Measurements from ENCODE around the gene PLPPR2. TPM values are rescaled to one million over a fixed set of nuclear protein-coding genes. Genes with fewer than 3 reads are reported as not detected.
"Not testable (repeated sequence)": the region's sequence is repeated elsewhere in the genome, so short reads cannot be mapped to it uniquely, and the experiment has no call there.

Gene PLPPR2
- total RNA-seq, 1 donor from 2014 or later = 7.9 TPM

DNA sequence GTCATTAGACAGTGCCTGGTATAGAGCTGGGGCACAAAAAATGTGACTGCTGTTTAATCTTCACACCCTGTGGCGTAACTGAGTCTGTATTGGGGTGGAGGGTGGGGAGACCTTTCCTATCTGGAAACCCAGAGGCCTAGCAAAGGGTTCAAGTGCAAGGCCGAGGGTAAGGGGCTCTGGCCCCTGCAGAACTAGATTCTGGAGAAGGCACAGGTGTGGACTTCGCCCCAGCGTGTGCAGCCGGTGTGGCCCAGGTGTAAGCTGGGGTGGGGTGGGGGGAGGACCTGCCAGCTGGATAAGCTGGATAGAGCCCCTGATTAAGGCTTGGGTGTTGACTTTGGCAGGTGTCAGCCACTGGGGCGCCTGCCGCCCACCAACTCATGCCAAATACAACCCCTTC lies 17.1 kb upstream of the PLPPR2 start:
- H3K4me1 Mint-ChIP-seq (ENCODE audit: low read depth) = peaks cover 9% of the 10 kb centered on the region
- TF ChIP-seq, protein P1, sequence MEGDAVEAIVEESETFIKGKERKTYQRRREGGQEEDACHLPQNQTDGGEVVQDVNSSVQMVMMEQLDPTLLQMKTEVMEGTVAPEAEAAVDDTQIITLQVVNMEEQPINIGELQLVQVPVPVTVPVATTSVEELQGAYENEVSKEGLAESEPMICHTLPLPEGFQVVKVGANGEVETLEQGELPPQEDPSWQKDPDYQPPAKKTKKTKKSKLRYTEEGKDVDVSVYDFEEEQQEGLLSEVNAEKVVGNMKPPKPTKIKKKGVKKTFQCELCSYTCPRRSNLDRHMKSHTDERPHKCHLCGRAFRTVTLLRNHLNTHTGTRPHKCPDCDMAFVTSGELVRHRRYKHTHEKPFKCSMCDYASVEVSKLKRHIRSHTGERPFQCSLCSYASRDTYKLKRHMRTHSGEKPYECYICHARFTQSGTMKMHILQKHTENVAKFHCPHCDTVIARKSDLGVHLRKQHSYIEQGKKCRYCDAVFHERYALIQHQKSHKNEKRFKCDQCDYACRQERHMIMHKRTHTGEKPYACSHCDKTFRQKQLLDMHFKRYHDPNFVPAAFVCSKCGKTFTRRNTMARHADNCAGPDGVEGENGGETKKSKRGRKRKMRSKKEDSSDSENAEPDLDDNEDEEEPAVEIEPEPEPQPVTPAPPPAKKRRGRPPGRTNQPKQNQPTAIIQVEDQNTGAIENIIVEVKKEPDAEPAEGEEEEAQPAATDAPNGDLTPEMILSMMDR (IDR thresholded peaks at IDR 0.05; ENCODE audit: unreplicated experiment) = no peak
- no peaks in the 10 kb centered on the region for H3K9me3 Mint-ChIP-seq (ENCODE audit: low read depth)
- peaks cover 16% of the 10 kb centered on the region for H3K36me3 Mint-ChIP-seq (ENCODE audit: insufficient read depth)
- no peak for DNase-seq (ENCODE audit: low spot score, unreplicated experiment)
- H3K4me3 Mint-ChIP-seq (ENCODE audit: low read depth) = peak overlapping the region; percentile 81
- H3K27me3 Mint-ChIP-seq = no peaks in the 10 kb centered on the region
- no peak overlapping the region for H3K27ac Mint-ChIP-seq

DNA sequence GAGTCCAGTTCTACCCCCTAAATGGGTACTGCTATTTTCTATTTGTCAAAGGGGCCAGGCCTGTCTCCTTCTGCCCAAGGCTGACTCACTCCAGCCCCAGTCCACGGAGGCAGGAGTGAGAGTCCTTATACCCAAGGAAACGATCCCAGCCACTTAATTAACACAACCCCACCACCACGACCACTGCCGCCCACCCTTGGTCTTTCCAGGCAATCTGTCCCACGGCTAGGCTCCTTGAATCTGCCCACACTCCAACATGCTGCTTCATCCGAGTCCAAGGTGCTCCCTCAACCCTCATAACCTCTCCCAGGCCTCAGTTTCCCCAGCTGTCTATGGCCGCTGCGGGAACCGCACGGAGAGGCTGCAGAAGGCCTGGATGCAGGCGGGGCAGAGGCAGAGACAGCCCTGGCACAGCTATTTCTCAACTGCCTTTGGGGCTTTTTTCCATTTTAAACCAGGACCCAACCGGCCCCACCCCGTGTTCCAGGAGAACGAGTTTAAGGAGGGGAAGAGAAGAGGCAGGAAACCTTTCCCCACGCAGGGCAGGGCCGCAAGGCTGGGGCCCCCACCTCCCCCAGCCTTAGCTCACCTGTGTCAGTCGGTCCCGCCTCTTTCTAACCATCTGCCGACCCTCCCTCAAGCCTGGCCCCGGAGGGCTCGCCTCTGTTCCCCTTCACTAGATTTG lies 16.5 kb upstream of the PLPPR2 start:
- no peaks in the 10 kb centered on the region for H3K27me3 Mint-ChIP-seq
- no peak for DNase-seq (ENCODE audit: low spot score, unreplicated experiment)
- H3K36me3 Mint-ChIP-seq (ENCODE audit: insufficient read depth) = peaks cover 14% of the 10 kb centered on the region
- H3K9me3 Mint-ChIP-seq (ENCODE audit: low read depth) = no peaks in the 10 kb centered on the region
- H3K4me3 Mint-ChIP-seq (ENCODE audit: low read depth) = peak overlapping the region; percentile 81
- H3K27ac Mint-ChIP-seq = no peak overlapping the region
- TF ChIP-seq, protein P1 (IDR thresholded peaks at IDR 0.05; ENCODE audit: unreplicated experiment) = no peak
- H3K4me1 Mint-ChIP-seq (ENCODE audit: low read depth) = peaks cover 9% of the 10 kb centered on the region

DNA sequence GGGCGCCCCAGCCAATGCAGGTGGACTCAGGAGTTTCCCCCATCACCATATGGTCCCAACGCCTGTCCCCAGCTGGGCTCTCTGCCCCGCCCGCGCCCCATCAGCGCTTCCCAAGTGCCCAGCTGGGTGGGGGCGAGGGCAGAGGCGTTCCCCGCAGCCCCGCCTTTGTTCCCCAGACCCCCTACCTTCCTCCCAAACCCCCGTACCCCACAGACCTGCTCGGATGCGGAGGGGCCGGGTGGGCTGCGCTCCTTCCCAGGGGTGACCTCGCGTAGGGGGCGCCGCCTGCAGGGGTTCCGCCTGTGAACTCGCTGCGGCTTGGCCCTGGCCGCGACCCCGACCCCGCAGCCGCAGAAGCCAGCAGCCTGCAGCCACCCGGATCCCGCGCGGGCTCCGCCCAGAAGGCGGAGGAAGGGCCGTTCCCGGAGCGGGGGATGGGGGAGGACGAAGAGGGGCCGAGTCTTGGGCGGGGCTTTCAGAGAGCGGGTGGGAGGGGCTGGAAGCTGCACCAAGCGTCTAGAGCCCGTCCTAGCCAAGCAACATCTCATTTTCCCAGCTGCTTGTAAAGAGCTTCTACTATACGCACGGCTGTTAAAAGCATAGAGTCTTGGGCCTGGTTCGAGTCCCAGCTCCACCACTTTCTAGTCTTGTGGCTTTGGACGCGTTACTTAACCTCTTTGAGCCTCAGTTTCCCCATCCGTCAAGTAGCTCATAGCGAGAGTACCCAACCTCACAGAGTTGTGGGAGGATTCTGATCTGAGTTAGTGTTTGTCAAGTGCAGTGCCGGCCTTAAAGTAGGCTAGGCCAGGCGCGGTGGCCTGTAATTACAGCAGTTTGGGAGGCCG lies 15.8 kb upstream of the PLPPR2 start, which contains the start of gene RAB3D:
Gene RAB3D, minus strand, starts transcription at position 404 of the 845 bp plus-strand sequence. CDS start 2,258 bp downstream, outside the sequence.
- Mint-ChIP-seq H3K4me3 (ENCODE audit: low read depth) (peak within 1 kb of the TSS; percentile 81), H3K36me3 (ENCODE audit: insufficient read depth) (peaks cover 11% of the 10 kb centered on the region), H3K27me3 (no peaks in the 10 kb centered on the region)

DNA sequence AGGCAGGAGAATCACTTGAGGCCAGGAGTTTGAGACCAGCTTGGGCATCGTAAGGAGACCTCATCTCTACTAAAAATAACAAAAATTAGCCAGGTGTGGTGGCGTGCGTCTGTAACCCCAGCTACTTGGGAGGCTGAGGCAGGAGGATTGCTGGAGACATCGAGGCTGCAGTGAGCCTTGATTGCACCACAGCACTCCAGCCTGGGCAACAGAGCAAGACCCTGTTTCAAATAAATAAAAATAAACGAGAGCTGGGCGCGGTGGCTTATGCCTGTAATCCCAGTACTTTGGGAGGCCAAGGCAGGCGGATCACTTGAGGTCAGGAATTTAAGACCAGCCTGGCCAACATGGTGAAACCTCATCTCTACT lies 15.1 kb upstream of the PLPPR2 start:
- H3K27ac Mint-ChIP-seq = peak overlapping the region; percentile 52
- not testable (repeated sequence) for H3K9me3 Mint-ChIP-seq (ENCODE audit: low read depth); H3K27me3 Mint-ChIP-seq; H3K36me3 Mint-ChIP-seq (ENCODE audit: insufficient read depth); DNase-seq (ENCODE audit: low spot score, unreplicated experiment)
- peak overlapping the region; percentile 81 for H3K4me3 Mint-ChIP-seq (ENCODE audit: low read depth)
- peaks cover 11% of the 10 kb centered on the region for H3K4me1 Mint-ChIP-seq (ENCODE audit: low read depth)

More for the DNA sequence above, 15.8 kb upstream of the PLPPR2 start, which contains the start of gene RAB3D:
- Mint-ChIP-seq H3K4me1 (ENCODE audit: low read depth) (peaks cover 11% of the 10 kb centered on the region), H3K27ac (peak within 1 kb of the TSS; percentile 52), H3K9me3 (ENCODE audit: low read depth) (no peaks in the 10 kb centered on the region)
- peak; percentile 85 for DNase-seq (ENCODE audit: low spot score, unreplicated experiment)
- TF ChIP-seq, protein P1 (IDR thresholded peaks at IDR 0.05; ENCODE audit: unreplicated experiment) = peak; percentile 10

DNA sequence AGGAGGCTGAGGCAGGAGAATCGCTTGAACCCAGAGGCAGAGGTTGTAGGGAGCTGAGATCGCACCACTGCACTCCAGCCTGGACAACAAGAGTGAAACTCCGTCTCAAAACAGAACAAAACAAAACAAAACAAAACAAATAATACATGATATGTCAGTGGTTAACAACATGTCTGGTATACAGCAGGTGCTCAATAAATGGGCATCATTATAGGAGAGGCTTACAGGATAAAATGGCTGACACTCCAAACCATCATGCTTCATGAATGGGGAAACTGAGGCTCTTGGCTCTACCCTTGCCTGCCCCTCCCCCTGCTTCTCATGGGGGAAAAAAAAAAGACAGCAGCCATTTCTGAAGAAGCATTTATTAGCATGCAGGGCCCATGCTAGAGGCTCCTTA lies 12.8 kb upstream of the PLPPR2 start:
- H3K36me3 Mint-ChIP-seq (ENCODE audit: insufficient read depth) = no peaks in the 10 kb centered on the region
- H3K9me3 Mint-ChIP-seq (ENCODE audit: low read depth) = no peaks in the 10 kb centered on the region
- H3K27ac Mint-ChIP-seq = no peak overlapping the region
- no peak for DNase-seq (ENCODE audit: low spot score, unreplicated experiment)
- TF ChIP-seq, protein P1 (IDR thresholded peaks at IDR 0.05; ENCODE audit: unreplicated experiment) = no peak
- H3K27me3 Mint-ChIP-seq = no peaks in the 10 kb centered on the region
- H3K4me3 Mint-ChIP-seq (ENCODE audit: low read depth) = no peak overlapping the region
- peaks cover 22% of the 10 kb centered on the region for H3K4me1 Mint-ChIP-seq (ENCODE audit: low read depth)

All from progenitor cell of endocrine pancreas (in vitro differentiated cells).